Measurements from ENCODE around the gene TNFAIP2. TPM values are rescaled to one million over a fixed set of nuclear protein-coding genes. Genes with fewer than 3 reads are reported as not detected.
A peak's percentile ranks its signal among the peaks of the same experiment; 100 is the strongest.

Gene TNFAIP2
- 41.3 TPM for total RNA-seq

GRCh38 chr14:103122947-103123633 is at the start of gene TNFAIP2:
TNFAIP2 (plus strand) TSS chr14:103123461; CDS start chr14:103126458, 2,997 bp downstream.
- DNase-seq: no peak

- DNase-seq: no peak
Observed at GRCh38 chr14:103073876-103074728, 49.2 kb upstream of the TNFAIP2 start.

- DNase-seq: no peak
Observed at GRCh38 chr14:103074729-103075367, 48.4 kb upstream of the TNFAIP2 start.

GRCh38 chr14:103078420-103078749 is 44.9 kb upstream of the TNFAIP2 start:
- DNase-seq: peak; percentile 61

- no peak for DNase-seq
Observed at GRCh38 chr14:103078860-103079587, 44.2 kb upstream of the TNFAIP2 start.

GRCh38 chr14:103081951-103082350 is 41.3 kb upstream of the TNFAIP2 start:
- DNase-seq: no peak

- no peak for DNase-seq
Observed at GRCh38 chr14:103084021-103084919, 39.0 kb upstream of the TNFAIP2 start, which contains the start of gene LBHD2. LBHD2 (plus strand) TSS chr14:103084210; CDS start chr14:103086013, 1,803 bp downstream.

GRCh38 chr14:103085106-103086091 is 37.9 kb upstream of the TNFAIP2 start:
- DNase-seq: no peak

GRCh38 chr14:103086771-103087342 is 36.4 kb upstream of the TNFAIP2 start:
- no peak for DNase-seq

GRCh38 chr14:103087343-103087835 is 35.9 kb upstream of the TNFAIP2 start:
- DNase-seq: no peak

- DNase-seq: no peak
Observed at GRCh38 chr14:103088921-103089320, 34.3 kb upstream of the TNFAIP2 start.

GRCh38 chr14:103089386-103090335 is 33.6 kb upstream of the TNFAIP2 start:
- DNase-seq: no peak

GRCh38 chr14:103090481-103091020 is 32.7 kb upstream of the TNFAIP2 start:
- DNase-seq: no peak

GRCh38 chr14:103091041-103091882 is 32.0 kb upstream of the TNFAIP2 start:
- DNase-seq: no peak

- no peak for DNase-seq
Observed at GRCh38 chr14:103091883-103092222, 31.4 kb upstream of the TNFAIP2 start.

- DNase-seq: no peak
Observed at GRCh38 chr14:103093856-103094405, 29.3 kb upstream of the TNFAIP2 start.

All from skin of body (tissue), 2 donors.